Fibroblast of gingiva (primary cell): ENCODE results near the gene ABR.
A peak's percentile ranks its signal among the peaks of the same experiment; 100 is the strongest.

Source experiments
- DNase-seq: peaks from one replicate; pipeline ENCODE4 v3.0.0-alpha.2; 2011; ENCODE audit warnings: low read depth

Gene ABR

GRCh38 chr17:1030684-1031532, 148.9 kb downstream of the ABR start:
- peak; percentile 62 for DNase-seq

GRCh38 chr17:1029922-1030644, 149.7 kb downstream of the ABR start:
- no peak for DNase-seq

- DNase-seq, result peak; percentile 47
Observed at GRCh38 chr17:1029196-1029921, 150.4 kb downstream of the ABR start.

- DNase-seq, result no peak
Observed at GRCh38 chr17:1027044-1027443, 152.7 kb downstream of the ABR start.

GRCh38 chr17:1026599-1026975, 153.2 kb downstream of the ABR start:
- no peak for DNase-seq

GRCh38 chr17:1025733-1026598, 153.8 kb downstream of the ABR start:
- no peak for DNase-seq

- no peak for DNase-seq
Observed at GRCh38 chr17:1024076-1024475, 155.7 kb downstream of the ABR start.

- no peak for DNase-seq
Observed at GRCh38 chr17:1022278-1023024, 157.3 kb downstream of the ABR start.

- DNase-seq, result no peak
Observed at GRCh38 chr17:1021147-1021546, 158.6 kb downstream of the ABR start.

GRCh38 chr17:1019451-1019850, 160.3 kb downstream of the ABR start:
- DNase-seq, result no peak

GRCh38 chr17:1018547-1018946, 161.2 kb downstream of the ABR start:
- no peak for DNase-seq

- no peak for DNase-seq
Observed at GRCh38 chr17:1013729-1014090, 166.1 kb downstream of the ABR start.

GRCh38 chr17:1012823-1013728, 166.7 kb downstream of the ABR start:
- no peak for DNase-seq

- no peak for DNase-seq
Observed at GRCh38 chr17:1011760-1012735, 167.7 kb downstream of the ABR start.

GRCh38 chr17:1011138-1011537, 168.6 kb downstream of the ABR start:
- no peak for DNase-seq

- DNase-seq, result no peak
Observed at GRCh38 chr17:1010586-1010985, 169.2 kb downstream of the ABR start.

GRCh38 chr17:1010086-1010450, 169.7 kb downstream of the ABR start:
- DNase-seq, result no peak

- DNase-seq, result no peak
Observed at GRCh38 chr17:1009229-1010085, 170.3 kb downstream of the ABR start.
